SK-N-MC (cell line): ENCODE measurements around the gene REM1.

Experiments
- EZH2 ChIP-seq: fragments of 200-600 bp; sonication (generic); IDR thresholded peaks from one replicate; pipeline ENCODE4 v1.6.1; 2017; ENCODE audit warnings: antibody characterized with exemption
- FOXP2 ChIP-seq: optimal IDR thresholded peaks from 2 replicates; pipeline ENCODE3; 2011; ENCODE audit warnings: mild to moderate bottlenecking, moderate library complexity; ENCODE audit not compliant: insufficient read depth; ENCODE audit errors: extremely low read length, control extremely low read depth
- POLR2AphosphoS5 ChIP-seq: IDR thresholded peaks from 2 replicates; pipeline ENCODE4 v1.6.1; 2012; ENCODE audit warnings: mild to moderate bottlenecking, low read depth, low read length, borderline replicate concordance

DNA sequence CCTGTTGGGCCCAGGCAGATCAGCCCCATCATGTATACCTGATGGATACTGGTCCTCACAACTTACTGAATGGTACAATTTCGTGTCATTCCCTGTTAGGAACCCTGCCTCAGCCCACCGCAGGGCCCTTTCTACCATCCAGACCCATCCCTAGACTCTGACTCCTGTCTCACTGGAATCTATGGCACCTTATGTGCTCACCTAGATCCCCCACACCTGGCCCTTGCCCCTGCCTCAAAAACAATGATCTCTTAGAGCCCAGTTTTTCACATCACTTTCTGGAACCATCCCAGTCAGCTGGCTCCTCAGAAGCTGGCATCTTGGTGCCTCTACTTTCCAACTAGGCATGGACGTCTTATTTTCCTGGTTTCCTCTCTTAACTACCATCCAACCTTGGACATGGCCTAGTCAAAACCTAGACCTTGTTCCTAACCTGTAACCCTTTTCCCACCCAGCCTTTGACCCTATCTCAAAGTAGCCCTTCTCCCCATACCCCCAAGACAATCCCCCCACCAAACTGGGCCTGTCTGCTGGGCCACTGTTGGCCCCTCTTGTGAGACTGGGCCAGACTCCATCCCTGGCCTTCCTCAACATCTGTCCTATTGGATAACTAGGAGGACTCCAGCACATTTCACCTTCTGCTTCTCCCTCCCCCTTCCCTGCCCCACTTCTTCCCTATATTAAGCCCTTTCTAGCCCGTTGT, 40.1 kb downstream of the REM1 start:
- TF ChIP-seq POLR2AphosphoS5 (no peak), EZH2 (no peak), FOXP2 (no peak)
